Measurements from ENCODE around the gene CLEC2L. TPM values are rescaled to one million over a fixed set of nuclear protein-coding genes. Genes with fewer than 3 reads are reported as not detected.

The CLEC2L gene
- total and polyA plus RNA-seq, 2 of the 8 experiments (the other 6 are each of a cell fraction or from before 2014, with no cell fraction given) = 0.20 to 1.9 TPM

DNA sequence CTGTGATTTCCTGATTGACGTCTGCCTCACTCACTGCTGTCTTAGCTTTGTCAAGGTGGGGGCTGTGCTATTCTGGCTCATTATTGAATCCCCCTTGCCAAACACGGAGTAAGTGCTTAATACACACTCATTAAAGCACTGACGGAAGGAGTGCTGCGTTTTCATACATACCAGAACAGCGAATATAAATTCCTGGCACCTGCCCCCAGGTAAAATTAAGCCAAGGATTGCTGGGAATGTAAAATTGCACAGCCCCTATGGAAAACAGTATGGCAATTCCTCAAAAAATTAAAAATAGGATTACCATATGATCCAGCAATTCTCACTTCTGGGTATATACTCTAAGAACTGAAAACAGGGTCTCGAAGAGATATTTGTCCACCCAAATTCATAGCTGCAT is 46.6 kb upstream of the CLEC2L start:
- no peak overlapping the region for H2BK15ac ChIP-seq (ENCODE audit: low read length)
- no peak overlapping the region for H3K4me3 ChIP-seq (ENCODE audit: extremely low read depth in 1 of 4, insufficient read depth in 2 of 4, low read depth in 3 of 4, low read length in 4 of 4)
- no peak overlapping the region for H2BK5ac ChIP-seq (ENCODE audit: low read depth, low read length)
- peaks cover 0 to 9% of the 10 kb centered on the region in 2 experiments; a peak in 1 of 4 replicates for H3K79me2 ChIP-seq (ENCODE audit: control insufficient read depth in 1 of 2, insufficient read depth in 2 of 2, low read length in 2 of 2)
- H4K20me1 ChIP-seq (replicated peaks in 1 of 2; ENCODE audit: control insufficient read depth in 1 of 2, insufficient read depth in 2 of 2, low read length in 2 of 2) = peaks cover under 1 to 8% of the 10 kb centered on the region in 2 experiments
- H3K14ac ChIP-seq (ENCODE audit: insufficient read length) = no peak overlapping the region
- FAIRE-seq = no peak
- H3K4me1 ChIP-seq (replicated peaks in 1 of 4; ENCODE audit: control insufficient read depth in 3 of 4, insufficient read depth in 4 of 4, low read length in 3 of 4) = peaks cover 0 to under 1% (median under 1%) of the 10 kb centered on the region in 4 experiments; a peak in 4 of 7 replicates
- no peak overlapping the region for H2BK120ac ChIP-seq (replicated peaks; ENCODE audit: low read depth, low read length)
- no peak overlapping the region for H2AK5ac ChIP-seq (ENCODE audit: low read depth, low read length)
- DNase-seq (ENCODE audit: low read depth in 1 of 2, low spot score in 2 of 2) = no peak
- H3K9me3 ChIP-seq (ENCODE audit: insufficient read depth in 2 of 2, low read depth in 1 of 2, low read length in 1 of 2) = no peaks in the 10 kb centered on the region
- H3K4me2 ChIP-seq (ENCODE audit: insufficient read depth in 1 of 2, low read depth in 2 of 2, low read length in 2 of 2) = no peak overlapping the region
- H3K23me2 ChIP-seq (ENCODE audit: low read depth, low read length) = no peaks in the 10 kb centered on the region; the same call in 1 of the 2 replicates
- H3K56ac ChIP-seq (replicated peaks; ENCODE audit: insufficient read length, low read depth, low read length) = no peak overlapping the region
- H4K8ac ChIP-seq (ENCODE audit: extremely low read depth, insufficient read depth, low read length) = no peak overlapping the region
- H3K9ac ChIP-seq (replicated peaks in 1 of 4; ENCODE audit: extremely low read depth in 1 of 4, low read depth in 3 of 4, low read length in 3 of 4) = no peak overlapping the region
- H3K18ac ChIP-seq (ENCODE audit: extremely low read depth, low read length) = no peak overlapping the region
- no peak overlapping the region for H3K4ac ChIP-seq (replicated peaks; ENCODE audit: insufficient read length, low read depth, low read length)
- H2BK20ac ChIP-seq (ENCODE audit: low read length) = no peak overlapping the region
- no peak overlapping the region for H2AFZ ChIP-seq (ENCODE audit: low read length)
- no peak overlapping the region for H3K23ac ChIP-seq (ENCODE audit: insufficient read length)
- H3K27me3 ChIP-seq (replicated peaks in 1 of 4; ENCODE audit: control insufficient read depth in 3 of 4, extremely low read depth in 1 of 4, insufficient read depth in 3 of 4, low read length in 3 of 4) = peaks cover 0 to 1% (median under 1%) of the 10 kb centered on the region in 4 experiments; a peak in 1 of 7 replicates
- no peak overlapping the region for H4K91ac ChIP-seq (replicated peaks; ENCODE audit: insufficient read length, low read length)
- no peak overlapping the region for H2BK12ac ChIP-seq (ENCODE audit: low read depth, low read length)
- ChIA-PET POLR2A (ENCODE audit: partially characterized antibody) (no interaction called here), CTCF (ENCODE audit: partially characterized antibody) (interaction anchor here (1.1 kb wide), 1 partner anchor 59 kb away, joined by 3 read pairs; no protein-coding TSS in a partner anchor)
- H3K27ac ChIP-seq (ENCODE audit: low read depth, low read length) = no peak overlapping the region
- peaks cover 7% of the 10 kb centered on the region for H3K79me1 ChIP-seq (ENCODE audit: low read depth, low read length)
- peaks cover 0 to 15% (median 3%) of the 10 kb centered on the region in 4 experiments; a peak in 2 of 8 replicates for H3K36me3 ChIP-seq (ENCODE audit: control insufficient read depth in 2 of 4, insufficient read depth in 4 of 4, low read length in 3 of 4)
- WGBS, 2 experiments (ENCODE audit: extremely low coverage in 1 of 2, insufficient coverage in 1 of 2, insufficient read length in 1 of 2, insufficient replicate concordance in 2 of 2, low coverage in 1 of 2, low lambda C conversion rate in 2 of 2, missing lambda C conversion rate in 1 of 2) = 92% methylated on average over 6 of the region's 6 CpGs; no CpG with 5 or more reads in 1 of the 2 experiments
- H4K5ac ChIP-seq (ENCODE audit: insufficient read length, low read depth, low read length) = no peak overlapping the region
- TF ChIP-seq BACH1 (IDR thresholded peaks at IDR 0.05; ENCODE audit: low read length) (no peak), RAD21 (IDR thresholded peaks at IDR 0.05 in 1 of 2, conservative IDR thresholded peaks at IDR 0.05 in 1 of 2; ENCODE audit: low read depth in 2 of 2, low read length in 2 of 2) (no peak), E2F6 (IDR thresholded peaks at IDR 0.05) (no peak), CREB1 (IDR thresholded peaks at IDR 0.05) (no peak), SIN3A (conservative IDR thresholded peaks at IDR 0.05 in 1 of 2, IDR thresholded peaks at IDR 0.05 in 1 of 2; ENCODE audit: low read depth in 1 of 2, low read length in 2 of 2) (no peak), CEBPB (IDR thresholded peaks at IDR 0.05; ENCODE audit: low read depth, low read length) (no peak), POU5F1 (IDR thresholded peaks at IDR 0.05; ENCODE audit: low read depth, low read length) (no peak), CBX8 (IDR thresholded peaks at IDR 0.05; ENCODE audit: borderline replicate concordance, low read depth, low read length) (no peak), KDM5A (IDR thresholded peaks at IDR 0.05; ENCODE audit: low read length) (no peak), CBX5 (IDR thresholded peaks at IDR 0.05; ENCODE audit: low read depth, low read length) (no peak), HDAC2 (IDR thresholded peaks at IDR 0.05; ENCODE audit: borderline replicate concordance in 1 of 2, low read depth in 2 of 2, low read length in 2 of 2) (no peak), JUND (IDR thresholded peaks at IDR 0.05; ENCODE audit: low read length) (no peak)

Measured in H1 (cell line).